ENCODE data around the gene RTEL1. TPM values are rescaled to one million over a fixed set of nuclear protein-coding genes. Genes with fewer than 3 reads are reported as not detected.

RTEL1 gene
- total and polyA plus RNA-seq, 2 donors (not counting 1 experiment from before 2014, with no cell fraction given): 15.1 to 32.6 TPM

DNA sequence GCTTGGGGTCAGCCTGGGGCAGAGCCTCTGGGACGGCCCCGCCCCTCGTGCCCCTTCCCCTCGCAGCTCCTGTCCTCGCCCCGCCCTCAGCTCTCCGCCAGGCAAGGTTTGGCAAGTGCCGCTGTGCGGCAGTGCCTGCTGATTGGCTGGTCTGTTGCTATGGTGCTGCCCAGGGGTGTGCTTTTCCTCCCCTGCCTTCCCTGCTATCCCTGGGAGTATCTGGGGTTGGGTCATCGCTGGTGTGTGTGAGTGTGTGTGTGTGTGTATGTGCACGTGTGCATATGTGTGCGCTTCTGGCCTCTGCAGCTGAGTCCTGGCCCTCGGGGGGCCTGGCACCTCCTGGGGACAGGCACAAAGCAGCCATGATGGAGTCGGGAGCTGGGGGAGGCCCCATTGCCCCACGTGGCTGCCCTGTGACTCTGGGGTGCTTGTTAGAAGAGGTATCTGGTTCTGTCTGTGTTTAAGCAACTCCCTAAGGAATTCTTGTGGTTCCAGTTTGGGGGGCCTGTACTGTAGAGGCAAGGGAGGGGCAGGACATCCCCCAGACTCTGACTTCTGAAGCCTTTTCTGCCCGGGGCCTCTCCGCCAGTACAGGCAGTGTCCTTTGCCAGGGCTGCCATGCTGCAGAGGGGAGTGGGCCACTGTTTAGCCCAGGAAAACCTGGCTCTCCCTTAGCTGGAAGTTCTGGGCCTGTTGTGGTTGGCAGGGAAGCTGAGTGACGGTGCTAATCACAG, 6.9 kb downstream of the RTEL1 start:
- Histone ChIP-seq H3K4me1 (ENCODE audit: control insufficient read depth in 2 of 2, insufficient read depth in 2 of 2, low read length in 2 of 2) (no peaks in the 10 kb centered on the region), H3K9me3 (ENCODE audit: control extremely low read depth in 1 of 3, control insufficient read depth in 2 of 3, insufficient read depth in 1 of 3, low read length in 2 of 3) (no peaks in the 10 kb centered on the region), H3K79me2 (ENCODE audit: control insufficient read depth, insufficient read depth, low read length) (peaks cover 18% of the 10 kb centered on the region), H3K36me3 (replicated peaks in 1 of 2; ENCODE audit: control extremely low read depth in 1 of 2, control insufficient read depth in 1 of 2, extremely low read depth in 1 of 2, insufficient read depth in 2 of 2, low read length in 1 of 2) (peaks cover 0 to 34% of the 10 kb centered on the region in 2 experiments), H4K20me1 (ENCODE audit: control insufficient read depth, insufficient read depth, low read length, poor library complexity, severe bottlenecking) (no peaks in the 10 kb centered on the region), H3K4me3 (ENCODE audit: control extremely low read depth in 1 of 5, extremely low read depth in 1 of 5, insufficient read depth in 1 of 5, low read depth in 2 of 5, low read length in 4 of 5) (no peak overlapping the region), H3K9ac (ENCODE audit: low read length) (no peak overlapping the region), H2AFZ (ENCODE audit: insufficient read depth, low read depth, low read length, poor library complexity, severe bottlenecking) (no peak overlapping the region), H3K4me2 (replicated peaks; ENCODE audit: low read depth, low read length, poor library complexity, severe bottlenecking) (no peak overlapping the region), H3K27ac (ENCODE audit: low read length in 2 of 2) (no peak overlapping the region), H3K27me3 (replicated peaks in 1 of 4; ENCODE audit: control extremely low read depth in 1 of 4, control insufficient read depth in 3 of 4, insufficient read depth in 4 of 4, low read length in 3 of 4) (no peaks in the 10 kb centered on the region)
- ChIA-PET POLR2A (no interaction called here), CTCF (interaction anchor here (0.6 kb wide), 1 partner anchor 250 kb away, joined by 3 read pairs; no protein-coding TSS in a partner anchor)
- no peak for TF ChIP-seq EZH2 (IDR thresholded peaks at IDR 0.05; ENCODE audit: borderline replicate concordance, insufficient read depth, low read depth, low read length, poor library complexity, severe bottlenecking)
- TF ChIP-seq, protein P1, sequence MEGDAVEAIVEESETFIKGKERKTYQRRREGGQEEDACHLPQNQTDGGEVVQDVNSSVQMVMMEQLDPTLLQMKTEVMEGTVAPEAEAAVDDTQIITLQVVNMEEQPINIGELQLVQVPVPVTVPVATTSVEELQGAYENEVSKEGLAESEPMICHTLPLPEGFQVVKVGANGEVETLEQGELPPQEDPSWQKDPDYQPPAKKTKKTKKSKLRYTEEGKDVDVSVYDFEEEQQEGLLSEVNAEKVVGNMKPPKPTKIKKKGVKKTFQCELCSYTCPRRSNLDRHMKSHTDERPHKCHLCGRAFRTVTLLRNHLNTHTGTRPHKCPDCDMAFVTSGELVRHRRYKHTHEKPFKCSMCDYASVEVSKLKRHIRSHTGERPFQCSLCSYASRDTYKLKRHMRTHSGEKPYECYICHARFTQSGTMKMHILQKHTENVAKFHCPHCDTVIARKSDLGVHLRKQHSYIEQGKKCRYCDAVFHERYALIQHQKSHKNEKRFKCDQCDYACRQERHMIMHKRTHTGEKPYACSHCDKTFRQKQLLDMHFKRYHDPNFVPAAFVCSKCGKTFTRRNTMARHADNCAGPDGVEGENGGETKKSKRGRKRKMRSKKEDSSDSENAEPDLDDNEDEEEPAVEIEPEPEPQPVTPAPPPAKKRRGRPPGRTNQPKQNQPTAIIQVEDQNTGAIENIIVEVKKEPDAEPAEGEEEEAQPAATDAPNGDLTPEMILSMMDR (IDR thresholded peaks at IDR 0.05): no peak
- ATAC-seq (ENCODE audit: low read depth) (no peak), DNase-seq (no peak)
- Mint-ChIP-seq H3K4me3 (no peak overlapping the region), H3K27ac (no peak overlapping the region), H3K4me1 (no peaks in the 10 kb centered on the region), H3K9me3 (ENCODE audit: insufficient read depth) (no peaks in the 10 kb centered on the region), H3K27me3 (no peaks in the 10 kb centered on the region)
- 89% methylated on average over 15 of the region's 18 CpGs for WGBS (ENCODE audit: insufficient coverage)
- intact Hi-C loops (cut with micrococcal nuclease): no loop called here

DNA sequence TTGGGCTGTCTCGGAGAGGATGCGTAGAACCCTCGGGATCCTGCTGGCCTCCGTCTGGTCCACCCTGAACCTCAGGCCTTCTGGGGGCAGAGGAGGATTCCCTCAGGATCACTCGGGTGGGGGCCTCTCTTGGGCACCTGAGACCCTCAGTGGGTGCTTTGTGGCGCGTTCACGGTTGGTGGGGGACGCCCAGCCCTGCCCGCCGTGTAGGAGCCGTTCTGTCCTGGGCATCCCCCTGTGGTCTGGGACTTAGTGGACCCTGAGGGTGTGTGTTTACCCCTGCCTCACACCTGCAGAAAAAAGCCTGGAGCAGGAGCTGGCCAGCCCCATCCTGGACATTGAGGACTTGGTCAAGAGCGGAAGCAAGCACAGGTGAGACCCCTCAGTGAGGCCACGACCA, 7.6 kb downstream of the RTEL1 start:
- ChIA-PET CTCF (no interaction called here), POLR2A (no interaction called here)
- DNase-seq (no peak), ATAC-seq (ENCODE audit: low read depth) (no peak)
- H3K9ac ChIP-seq (ENCODE audit: low read length): no peak overlapping the region
- no peak overlapping the region for H3K27ac ChIP-seq (ENCODE audit: low read length in 2 of 2)
- peaks cover 0 to 34% of the 10 kb centered on the region in 2 experiments for H3K36me3 ChIP-seq (replicated peaks in 1 of 2; ENCODE audit: control extremely low read depth in 1 of 2, control insufficient read depth in 1 of 2, extremely low read depth in 1 of 2, insufficient read depth in 2 of 2, low read length in 1 of 2)
- Mint-ChIP-seq H3K4me1 (no peaks in the 10 kb centered on the region), H3K27me3 (no peaks in the 10 kb centered on the region), H3K4me3 (no peak overlapping the region), H3K27ac (no peak overlapping the region), H3K9me3 (ENCODE audit: insufficient read depth) (no peaks in the 10 kb centered on the region)
- H3K9me3 ChIP-seq (ENCODE audit: control extremely low read depth in 1 of 3, control insufficient read depth in 2 of 3, insufficient read depth in 1 of 3, low read length in 2 of 3): no peaks in the 10 kb centered on the region
- no peak overlapping the region for H3K4me3 ChIP-seq (ENCODE audit: control extremely low read depth in 1 of 5, extremely low read depth in 1 of 5, insufficient read depth in 1 of 5, low read depth in 2 of 5, low read length in 4 of 5)
- H3K4me1 ChIP-seq (ENCODE audit: control insufficient read depth in 2 of 2, insufficient read depth in 2 of 2, low read length in 2 of 2): no peaks in the 10 kb centered on the region
- H3K27me3 ChIP-seq (replicated peaks in 1 of 4; ENCODE audit: control extremely low read depth in 1 of 4, control insufficient read depth in 3 of 4, insufficient read depth in 4 of 4, low read length in 3 of 4): no peaks in the 10 kb centered on the region
- no peak overlapping the region for H3K4me2 ChIP-seq (replicated peaks; ENCODE audit: low read depth, low read length, poor library complexity, severe bottlenecking)
- no peaks in the 10 kb centered on the region for H4K20me1 ChIP-seq (ENCODE audit: control insufficient read depth, insufficient read depth, low read length, poor library complexity, severe bottlenecking)
- TF ChIP-seq, protein P1 (IDR thresholded peaks at IDR 0.05): no peak
- no peak for TF ChIP-seq EZH2 (IDR thresholded peaks at IDR 0.05; ENCODE audit: borderline replicate concordance, insufficient read depth, low read depth, low read length, poor library complexity, severe bottlenecking)
- WGBS (ENCODE audit: insufficient coverage): 94% methylated on average over 14 of the region's 14 CpGs
- no peak overlapping the region for H2AFZ ChIP-seq (ENCODE audit: insufficient read depth, low read depth, low read length, poor library complexity, severe bottlenecking)
- intact Hi-C loops (cut with micrococcal nuclease): no loop called here
- H3K79me2 ChIP-seq (ENCODE audit: control insufficient read depth, insufficient read depth, low read length): peaks cover 18% of the 10 kb centered on the region
